NCI-H510A treated with DMSO at 0.1 percent for 48 hours (cell line): ENCODE data around the gene ASRGL1.

Source experiments
- DNase-seq: peaks from one replicate; lab custom pipeline; 2025; lab: John Stamatoyannopoulos, UW

ASRGL1 gene

GRCh38 chr11:62416596-62416995, 79.3 kb downstream of the ASRGL1 start:
- DNase-seq, result no peak

DNA sequence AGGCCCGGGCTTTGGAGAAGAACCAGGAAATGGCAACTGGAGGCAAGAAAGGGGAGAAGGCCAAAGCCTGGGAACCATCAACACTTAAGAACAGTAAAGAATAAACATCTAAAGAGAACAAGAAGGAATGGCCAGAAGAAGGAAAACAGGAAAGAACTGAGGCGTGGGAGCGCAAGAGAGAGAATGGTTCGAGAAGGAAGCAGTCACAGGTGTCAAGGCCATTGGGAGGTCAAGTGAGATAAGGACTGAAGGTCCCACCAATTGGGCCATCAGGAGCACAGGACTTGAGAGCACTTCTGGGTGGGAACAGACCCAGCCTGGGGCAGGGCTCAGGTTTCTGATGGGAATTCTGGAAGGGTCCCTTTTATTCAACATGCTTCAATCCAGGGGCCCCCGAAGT, 80.9 kb downstream of the ASRGL1 start:
- DNase-seq, result no peak

DNA sequence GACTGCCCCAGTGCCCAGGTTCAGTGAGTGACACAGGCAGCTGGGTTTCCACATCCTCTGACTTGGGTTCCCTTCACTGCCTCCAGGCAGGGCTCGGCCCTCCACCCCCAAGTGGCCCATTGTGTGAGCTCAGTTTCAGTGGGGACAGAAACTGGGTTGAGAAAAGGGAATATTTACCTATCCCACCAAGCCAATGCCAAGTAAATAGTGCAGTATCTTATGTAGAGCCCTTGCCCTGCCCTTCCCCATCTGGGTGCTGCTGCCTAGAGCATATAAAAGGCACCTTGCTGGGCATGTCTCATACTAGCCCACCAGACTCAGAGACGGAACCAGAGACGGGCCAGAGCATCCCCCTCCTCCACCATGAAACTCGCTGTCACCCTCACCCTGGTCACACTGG, 81.5 kb downstream of the ASRGL1 start, which contains the start of gene SCGB1A1:
Gene SCGB1A1, plus strand, starts transcription at position 301 of the 400 bp plus-strand sequence. Its CDS starts 63 bp downstream, at position 364.
- no peak for DNase-seq

GRCh38 chr11:62419314-62419929, 82.2 kb downstream of the ASRGL1 start:
- DNase-seq, result no peak

- no peak for DNase-seq
Observed at GRCh38 chr11:62419943-62420342, 82.7 kb downstream of the ASRGL1 start.

DNA sequence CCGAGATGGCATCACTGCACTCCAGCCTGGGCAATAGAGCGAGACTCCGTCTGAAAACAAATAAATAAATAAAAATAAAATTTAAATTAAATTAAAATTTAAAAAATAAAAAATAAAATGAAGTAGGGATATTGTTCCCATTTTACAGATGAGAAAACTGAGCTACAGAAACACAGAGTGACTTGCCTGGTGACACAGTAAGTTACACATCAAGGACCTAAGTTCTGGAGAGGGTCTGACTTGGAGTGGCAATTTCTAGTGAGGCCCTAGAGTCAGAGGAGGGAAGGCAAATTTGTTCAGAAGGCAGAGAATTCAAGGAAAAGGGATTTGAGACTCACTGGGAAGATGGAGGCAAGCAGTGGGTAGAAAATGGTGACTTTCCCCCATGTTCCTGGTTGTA, 83.6 kb downstream of the ASRGL1 start:
- DNase-seq, result no peak

DNA sequence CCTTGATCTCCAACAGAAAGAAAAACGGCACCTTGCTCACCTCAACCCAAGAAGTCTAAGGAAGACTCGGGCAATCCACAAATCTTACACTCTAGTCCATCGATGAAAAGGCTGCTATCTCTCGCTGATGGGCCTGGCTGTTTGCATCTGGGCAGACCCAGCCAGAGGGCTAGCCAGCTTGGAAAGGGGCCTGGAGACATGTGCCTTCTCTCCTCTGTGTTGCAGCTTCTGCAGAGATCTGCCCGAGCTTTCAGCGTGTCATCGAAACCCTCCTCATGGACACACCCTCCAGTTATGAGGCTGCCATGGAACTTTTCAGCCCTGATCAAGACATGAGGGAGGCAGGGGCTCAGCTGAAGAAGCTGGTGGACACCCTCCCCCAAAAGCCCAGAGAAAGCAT, 84.7 kb downstream of the ASRGL1 start:
- DNase-seq, result no peak

GRCh38 chr11:62423012-62423411, 85.8 kb downstream of the ASRGL1 start:
- no peak for DNase-seq

DNA sequence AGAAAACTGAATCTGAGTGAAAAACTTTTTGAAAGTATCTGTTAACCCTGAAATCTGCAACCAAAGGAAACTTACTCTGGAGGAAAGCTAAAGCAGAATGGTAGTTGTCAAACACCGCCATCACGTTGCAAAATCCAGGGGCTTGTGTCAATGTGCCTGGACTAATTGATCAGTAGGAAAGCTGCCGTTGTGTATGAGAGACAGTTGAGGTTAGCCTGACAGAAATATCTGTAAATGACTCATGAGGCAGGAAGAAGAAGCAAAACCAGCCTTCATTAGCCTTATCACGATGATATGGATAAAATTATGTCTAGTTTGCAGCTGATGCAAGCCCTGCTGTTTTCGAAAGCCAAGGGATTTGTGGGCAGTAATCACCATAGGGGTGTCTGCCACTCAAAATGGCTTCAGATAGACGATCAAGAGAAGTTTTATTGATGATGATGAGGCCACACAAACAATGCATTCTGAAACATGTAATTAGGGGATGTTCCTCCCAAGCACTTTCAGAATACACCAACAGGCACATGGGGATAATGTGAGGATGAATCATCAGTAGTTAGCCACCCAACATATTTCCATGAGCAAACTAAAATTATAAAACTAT, 90.5 kb downstream of the ASRGL1 start:
- DNase-seq, result no peak

DNA sequence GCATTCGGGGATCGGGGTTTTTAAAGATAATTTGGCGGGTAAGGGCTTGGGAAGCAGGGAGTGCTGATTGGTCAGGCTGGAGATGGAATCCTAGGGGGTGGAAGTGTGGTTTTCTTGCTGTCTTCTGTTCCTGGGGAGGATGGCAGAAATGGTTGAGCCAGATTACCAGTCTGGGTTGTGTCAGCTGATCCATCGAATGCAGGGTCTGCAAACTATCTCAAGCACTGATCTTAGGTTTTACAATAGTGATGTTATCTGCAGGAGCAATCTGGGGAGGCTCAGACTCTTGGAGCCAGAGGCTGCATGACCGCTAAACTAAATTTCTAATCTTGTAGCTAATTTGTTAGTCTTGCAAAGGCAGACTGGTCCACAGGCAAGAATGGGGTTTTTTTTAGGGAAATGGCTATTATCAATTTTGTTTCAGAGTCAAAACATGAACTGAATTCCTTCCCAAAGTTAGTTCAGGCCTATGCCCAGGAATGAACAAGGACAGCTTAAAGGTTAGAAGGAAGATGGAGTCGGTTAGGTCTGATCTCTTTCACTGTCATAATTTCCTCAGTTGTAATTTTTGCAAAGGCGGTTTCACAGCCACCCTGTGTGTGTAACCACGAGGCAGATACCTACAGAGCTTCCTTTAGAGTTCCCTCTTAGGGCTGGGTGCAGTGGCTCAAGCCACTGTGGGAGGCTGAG, 91.8 kb downstream of the ASRGL1 start:
- DNase-seq, result no peak

- no peak for DNase-seq
Observed at GRCh38 chr11:62430425-62430824, 93.2 kb downstream of the ASRGL1 start.

- DNase-seq, result no peak
Observed at GRCh38 chr11:62431171-62431901, 94.1 kb downstream of the ASRGL1 start.

DNA sequence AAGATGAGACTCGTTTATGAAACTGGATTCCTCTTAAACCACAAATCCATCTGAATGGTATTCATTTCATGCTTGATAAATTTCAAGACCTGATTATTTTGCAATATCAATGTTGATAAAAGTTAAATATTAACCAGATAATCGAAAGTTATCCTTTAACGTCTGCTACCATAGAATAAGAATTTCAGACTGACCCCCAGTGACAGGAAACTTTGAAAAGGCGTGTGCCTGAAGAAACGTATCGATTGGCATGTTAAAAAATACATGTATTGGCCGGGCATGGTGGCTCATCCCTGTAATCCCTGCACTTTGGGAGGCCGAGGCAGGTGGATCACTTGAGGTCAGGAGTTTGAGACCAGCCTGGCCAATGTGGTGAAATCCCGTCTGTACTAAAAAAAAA, 95.4 kb downstream of the ASRGL1 start:
- no peak for DNase-seq

DNA sequence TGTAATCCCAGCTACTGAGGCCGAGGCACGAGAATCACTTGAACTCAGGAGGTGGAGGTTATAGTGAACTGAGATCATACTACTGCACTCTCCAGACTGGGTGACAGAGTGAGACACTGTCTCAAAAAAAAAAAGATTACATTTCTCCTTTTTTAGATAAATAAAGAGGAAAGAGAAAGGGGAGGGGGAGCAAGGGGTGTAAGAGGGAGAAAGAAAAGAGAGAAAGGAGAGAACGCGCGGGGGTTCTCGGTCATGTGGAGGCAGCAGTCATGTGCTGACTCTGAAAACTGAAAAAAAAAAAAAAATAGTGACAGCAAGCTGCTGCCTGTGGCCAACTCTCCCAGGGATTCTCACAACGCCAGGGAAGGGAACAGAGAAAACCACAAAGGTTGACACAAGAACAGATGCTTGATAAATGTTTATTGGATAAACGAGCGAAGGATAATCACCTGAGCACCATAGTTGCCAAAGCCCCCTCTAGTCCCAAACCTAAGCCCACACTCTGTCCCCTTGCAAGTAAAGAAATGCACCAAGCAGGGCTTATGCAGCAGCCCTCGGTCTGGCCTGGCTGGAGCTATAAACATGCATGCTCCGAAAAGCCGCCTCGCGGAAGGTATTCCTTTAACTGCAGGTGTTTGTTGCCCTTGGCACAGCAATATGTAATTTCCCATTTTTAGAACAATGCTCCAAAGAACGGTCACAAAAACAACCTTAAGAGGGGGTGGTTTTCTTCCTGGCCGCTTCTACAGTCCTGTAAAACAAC, 96.1 kb downstream of the ASRGL1 start:
- DNase-seq, result no peak

DNA sequence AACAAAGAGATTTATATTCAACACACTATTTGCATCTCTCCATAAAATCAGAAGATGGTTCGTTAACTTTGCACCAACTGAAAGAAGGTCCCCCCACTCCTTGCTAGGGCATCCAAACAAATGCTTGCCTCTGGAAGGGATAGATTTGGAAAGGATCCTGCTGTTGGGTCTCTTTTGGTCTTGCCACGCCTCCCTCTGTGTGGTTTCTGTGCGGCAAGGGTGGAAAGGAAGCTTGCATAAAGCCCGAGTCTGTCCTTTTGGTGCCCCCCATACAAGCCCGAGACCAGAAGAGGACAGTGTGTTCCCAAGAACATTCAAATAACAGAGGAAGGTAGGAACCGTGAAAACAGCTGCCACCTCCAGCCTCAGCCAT, 96.6 kb downstream of the ASRGL1 start:
- DNase-seq, result no peak

DNA sequence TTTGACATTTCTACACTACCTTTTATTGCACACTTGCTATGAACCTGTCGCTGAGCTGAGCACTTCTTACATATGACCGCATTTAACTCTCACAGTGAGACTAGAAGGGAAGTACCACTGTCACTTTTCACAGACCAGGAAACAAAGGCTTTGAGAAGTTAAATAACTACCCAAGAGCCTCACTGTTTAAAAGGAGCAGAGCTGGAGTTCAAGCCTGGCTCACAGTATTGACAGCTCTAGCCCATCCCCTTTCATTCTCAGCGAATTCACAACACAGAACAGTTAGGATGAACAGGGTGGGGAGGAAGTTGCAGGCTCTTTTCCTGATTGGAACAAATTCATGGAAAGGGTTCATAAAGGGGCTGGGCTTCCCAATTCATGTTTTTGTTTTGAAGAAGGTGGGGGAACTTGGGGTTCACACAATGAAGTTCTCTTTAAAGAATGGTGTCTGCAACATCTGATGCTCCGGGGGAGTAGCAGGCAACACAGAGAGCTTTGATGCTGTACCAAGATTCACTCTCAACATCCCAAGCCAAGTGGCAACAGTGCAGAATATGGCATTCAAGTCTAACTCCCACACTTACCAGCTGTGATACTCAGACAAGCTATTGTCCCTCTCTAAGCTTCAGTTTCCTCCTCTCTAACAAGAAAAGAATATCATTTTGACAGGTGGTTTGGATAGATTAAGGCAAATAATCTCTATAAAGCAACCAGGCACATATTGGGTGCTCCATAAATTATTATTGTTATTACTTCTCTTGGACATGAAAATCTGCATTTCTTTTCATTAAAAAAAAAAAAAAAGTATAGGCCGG, 98.8 kb downstream of the ASRGL1 start:
- no peak for DNase-seq

DNA sequence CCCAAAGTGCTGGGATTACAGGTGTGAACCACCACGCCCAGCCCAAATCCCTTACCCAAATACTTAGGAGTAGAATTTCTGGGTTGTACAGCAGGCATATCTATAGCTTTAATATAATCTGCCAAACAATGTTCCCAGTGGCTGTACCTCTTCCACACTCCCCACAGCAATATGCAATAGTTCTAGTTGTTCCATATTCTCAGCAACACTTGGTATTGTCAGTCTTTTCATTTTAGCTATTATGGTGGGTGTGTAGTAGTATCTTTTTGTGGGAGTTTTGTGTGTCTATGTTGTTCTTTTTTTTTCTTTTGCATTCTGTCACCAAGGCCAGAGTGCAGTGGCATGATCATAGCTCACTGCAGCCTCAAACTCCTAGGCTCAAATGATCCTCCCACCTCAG, 100.4 kb downstream of the ASRGL1 start:
- no peak for DNase-seq

GRCh38 chr11:62438641-62439040, 101.4 kb downstream of the ASRGL1 start:
- no peak for DNase-seq

GRCh38 chr11:62439785-62440602, 102.7 kb downstream of the ASRGL1 start:
- DNase-seq, result no peak
